T-helper 2 cell treated with Interferon-gamma antibody and Interleukin-4, amounts not matched to agents 5 μg/mL and 100 μg/mL, for 36 hours (primary cell): ENCODE results near the gene ELL2.

Experiments
- DNase-seq: peaks from one replicate; pipeline ENCODE4 v3.0.0; 2021; ENCODE audit warnings: low spot score
- H3K27ac Mint-ChIP-seq: one replicate; pipeline ENCODE4 v1.8.0; 2021; ENCODE audit warnings: mild to moderate bottlenecking, mixed read lengths
- H3K27me3 Mint-ChIP-seq: one replicate; pipeline ENCODE4 v1.8.0; 2021; ENCODE audit warnings: low read depth, mixed read lengths
- H3K36me3 Mint-ChIP-seq: one replicate; pipeline ENCODE4 v1.8.0; 2021; ENCODE audit warnings: low read depth, mixed read lengths
- H3K4me1 Mint-ChIP-seq: one replicate; pipeline ENCODE4 v1.8.0; 2021; ENCODE audit warnings: low read depth, mixed read lengths
- H3K4me3 Mint-ChIP-seq: one replicate; pipeline ENCODE4 v1.8.0; 2022; ENCODE audit warnings: mild to moderate bottlenecking, moderate library complexity, mixed read lengths
- H3K9me3 Mint-ChIP-seq: one replicate; pipeline ENCODE4 v1.8.0; 2021; ENCODE audit warnings: mixed read lengths

ELL2 gene

GRCh38 chr5:95956900-95957293, 4.8 kb downstream of the ELL2 start:
- Mint-ChIP-seq H3K4me3 (no peak overlapping the region), H3K4me1 (peaks cover 44% of the 10 kb centered on the region), H3K27me3 (no peaks in the 10 kb centered on the region), H3K9me3 (no peaks in the 10 kb centered on the region), H3K36me3 (peaks cover 9% of the 10 kb centered on the region), H3K27ac (no peak overlapping the region)
- no peak for DNase-seq

GRCh38 chr5:95956021-95956899, 5.4 kb downstream of the ELL2 start:
- Mint-ChIP-seq H3K4me1 (peaks cover 43% of the 10 kb centered on the region), H3K27ac (no peak overlapping the region), H3K4me3 (no peak overlapping the region), H3K36me3 (peaks cover 13% of the 10 kb centered on the region), H3K9me3 (no peaks in the 10 kb centered on the region), H3K27me3 (no peaks in the 10 kb centered on the region)
- no peak for DNase-seq

- Mint-ChIP-seq H3K4me1 (peaks cover 42% of the 10 kb centered on the region), H3K27me3 (no peaks in the 10 kb centered on the region), H3K36me3 (peaks cover 13% of the 10 kb centered on the region), H3K9me3 (no peaks in the 10 kb centered on the region), H3K27ac (no peak overlapping the region), H3K4me3 (no peak overlapping the region)
- DNase-seq: no peak
Observed at GRCh38 chr5:95954716-95955115, 6.9 kb downstream of the ELL2 start.

- H3K27me3 Mint-ChIP-seq: no peaks in the 10 kb centered on the region
- peaks cover 13% of the 10 kb centered on the region for H3K36me3 Mint-ChIP-seq
- H3K4me3 Mint-ChIP-seq: no peak overlapping the region
- H3K4me1 Mint-ChIP-seq: peaks cover 34% of the 10 kb centered on the region
- H3K9me3 Mint-ChIP-seq: no peaks in the 10 kb centered on the region
- H3K27ac Mint-ChIP-seq: no peak overlapping the region
- DNase-seq: no peak
Observed at GRCh38 chr5:95953021-95953702, 8.5 kb downstream of the ELL2 start.

- Mint-ChIP-seq H3K9me3 (no peaks in the 10 kb centered on the region), H3K27ac (no peak overlapping the region), H3K27me3 (no peaks in the 10 kb centered on the region), H3K4me3 (no peak overlapping the region), H3K36me3 (peaks cover 13% of the 10 kb centered on the region), H3K4me1 (peaks cover 31% of the 10 kb centered on the region)
- DNase-seq: no peak
Observed at GRCh38 chr5:95951916-95952315, 9.7 kb downstream of the ELL2 start.

- H3K9me3 Mint-ChIP-seq: peaks cover 5% of the 10 kb centered on the region
- H3K27ac Mint-ChIP-seq: peak overlapping the region; percentile 15
- H3K4me1 Mint-ChIP-seq: peaks cover 43% of the 10 kb centered on the region
Observed at GRCh38 chr5:95949810-95950209, 11.8 kb downstream of the ELL2 start.

GRCh38 chr5:95948631-95949030, 13.0 kb downstream of the ELL2 start:
- Mint-ChIP-seq H3K9me3 (peaks cover 5% of the 10 kb centered on the region), H3K27ac (no peak overlapping the region), H3K36me3 (peaks cover 14% of the 10 kb centered on the region), H3K4me1 (peaks cover 44% of the 10 kb centered on the region), H3K4me3 (no peak overlapping the region), H3K27me3 (no peaks in the 10 kb centered on the region)
- DNase-seq: no peak

More at GRCh38 chr5:95949810-95950209, 11.8 kb downstream of the ELL2 start:
- H3K4me3 Mint-ChIP-seq: peak overlapping the region; percentile 32
- H3K27me3 Mint-ChIP-seq: no peaks in the 10 kb centered on the region
- peaks cover 17% of the 10 kb centered on the region for H3K36me3 Mint-ChIP-seq
- DNase-seq: no peak

GRCh38 chr5:95946451-95946850, 15.2 kb downstream of the ELL2 start:
- H3K4me3 Mint-ChIP-seq: no peak overlapping the region
- H3K36me3 Mint-ChIP-seq: peaks cover 8% of the 10 kb centered on the region
- no peaks in the 10 kb centered on the region for H3K27me3 Mint-ChIP-seq
- peak overlapping the region; percentile 5 for H3K27ac Mint-ChIP-seq
- no peak for DNase-seq
- peaks cover 5% of the 10 kb centered on the region for H3K9me3 Mint-ChIP-seq
- H3K4me1 Mint-ChIP-seq: peaks cover 38% of the 10 kb centered on the region

GRCh38 chr5:95942968-95943367, 18.7 kb downstream of the ELL2 start:
- no peaks in the 10 kb centered on the region for H3K27me3 Mint-ChIP-seq
- no peak overlapping the region for H3K4me3 Mint-ChIP-seq
- peaks cover 23% of the 10 kb centered on the region for H3K4me1 Mint-ChIP-seq
- no peak for DNase-seq
- no peak overlapping the region for H3K27ac Mint-ChIP-seq
- peaks cover 8% of the 10 kb centered on the region for H3K36me3 Mint-ChIP-seq
- peaks cover 5% of the 10 kb centered on the region for H3K9me3 Mint-ChIP-seq

- Mint-ChIP-seq H3K4me3 (no peak overlapping the region), H3K9me3 (peaks cover 5% of the 10 kb centered on the region), H3K27me3 (no peaks in the 10 kb centered on the region), H3K27ac (no peak overlapping the region), H3K4me1 (peaks cover 23% of the 10 kb centered on the region), H3K36me3 (peaks cover 9% of the 10 kb centered on the region)
- DNase-seq: no peak
Observed at GRCh38 chr5:95942414-95942813, 19.2 kb downstream of the ELL2 start.

GRCh38 chr5:95941756-95942155, 19.9 kb downstream of the ELL2 start:
- no peak for DNase-seq
- Mint-ChIP-seq H3K36me3 (peaks cover 9% of the 10 kb centered on the region), H3K9me3 (peaks cover 5% of the 10 kb centered on the region), H3K27ac (no peak overlapping the region), H3K4me3 (no peak overlapping the region), H3K27me3 (no peaks in the 10 kb centered on the region), H3K4me1 (peaks cover 23% of the 10 kb centered on the region)

- H3K27me3 Mint-ChIP-seq: no peaks in the 10 kb centered on the region
- peaks cover 19% of the 10 kb centered on the region for H3K4me1 Mint-ChIP-seq
- H3K36me3 Mint-ChIP-seq: peaks cover 6% of the 10 kb centered on the region
- no peak for DNase-seq
- H3K4me3 Mint-ChIP-seq: no peak overlapping the region
- no peaks in the 10 kb centered on the region for H3K9me3 Mint-ChIP-seq
- H3K27ac Mint-ChIP-seq: no peak overlapping the region
Observed at GRCh38 chr5:95940758-95941682, 20.6 kb downstream of the ELL2 start.

- no peak overlapping the region for H3K27ac Mint-ChIP-seq
- H3K36me3 Mint-ChIP-seq: peaks cover 2% of the 10 kb centered on the region
- no peaks in the 10 kb centered on the region for H3K9me3 Mint-ChIP-seq
- H3K27me3 Mint-ChIP-seq: no peaks in the 10 kb centered on the region
- H3K4me3 Mint-ChIP-seq: no peak overlapping the region
- DNase-seq: no peak
- H3K4me1 Mint-ChIP-seq: peaks cover 4% of the 10 kb centered on the region
Observed at GRCh38 chr5:95939465-95939864, 22.2 kb downstream of the ELL2 start.
